MM.1S (cell line): ENCODE data around the gene C11orf91.
A peak's percentile ranks its signal among the peaks of the same experiment; 100 is the strongest.

ENCODE experiments used
- DNase-seq: peaks from one replicate; pipeline ENCODE4 v3.0.0-alpha.2; 2015
- H2AFZ ChIP-seq: fragments of 300-600 bp; sonication (generic); 2 replicates; pipeline ENCODE4 v1.6.0; 2016; ENCODE audit warnings: antibody characterized with exemption, low read length
- H3F3A ChIP-seq: fragments of 300-600 bp; sonication (generic); 2 replicates; pipeline ENCODE4 v1.6.1; 2016; ENCODE audit warnings: mild to moderate bottlenecking, antibody characterized with exemption, low read length, moderate library complexity, mixed read lengths; ENCODE audit not compliant: insufficient read depth
- H3K27ac ChIP-seq: fragments of 300-600 bp; sonication (generic); 2 replicates; pipeline ENCODE4 v1.5.1; 2016; ENCODE audit warnings: mild to moderate bottlenecking, low read length
- H3K27me3 ChIP-seq: fragments of 300-600 bp; sonication (generic); replicated peaks from 2 replicates; pipeline ENCODE4 v1.6.0; 2016; ENCODE audit warnings: low read length; ENCODE audit not compliant: insufficient read depth
- H3K36me3 ChIP-seq: fragments of 300-600 bp; sonication (generic); replicated peaks from 2 replicates; pipeline ENCODE4 v1.6.1; 2016; ENCODE audit warnings: mild to moderate bottlenecking, low read length, mixed read lengths; ENCODE audit not compliant: insufficient read depth
- H3K4me1 ChIP-seq: fragments of 300-600 bp; sonication (generic); 2 replicates; pipeline ENCODE4 v1.6.1; 2016; ENCODE audit warnings: low read length, mixed read lengths
- H3K4me2 ChIP-seq: fragments of 300-600 bp; sonication (generic); 2 replicates; pipeline ENCODE4 v1.6.0; 2016; ENCODE audit warnings: low read depth, low read length
- H3K4me3 ChIP-seq: fragments of 300-600 bp; sonication (generic); 2 replicates; pipeline ENCODE4 v1.5.1; 2016; ENCODE audit warnings: low read length, mixed read lengths
- H3K79me2 ChIP-seq: fragments of 300-600 bp; sonication (generic); 2 replicates; pipeline ENCODE4 v1.6.1; 2016; ENCODE audit warnings: mixed run types, low read length, mixed read lengths
- H3K9ac ChIP-seq: fragments of 300-600 bp; sonication (generic); 2 replicates; pipeline ENCODE4 v1.6.1; 2016; ENCODE audit warnings: low read length, mixed read lengths
- H3K9me2 ChIP-seq: fragments of 300-600 bp; sonication (generic); replicated peaks from 2 replicates; pipeline ENCODE4 v1.6.1; 2016; ENCODE audit warnings: mild to moderate bottlenecking, low read length, mixed read lengths; ENCODE audit not compliant: insufficient read depth
- H3K9me3 ChIP-seq: fragments of 300-600 bp; sonication (generic); replicated peaks from 2 replicates; pipeline ENCODE4 v1.6.1; 2016; ENCODE audit warnings: mild to moderate bottlenecking, low read length, mixed read lengths; ENCODE audit not compliant: insufficient read depth
- H4K20me1 ChIP-seq: fragments of 300-600 bp; sonication (generic); 2 replicates; pipeline ENCODE4 v1.6.1; 2016; ENCODE audit warnings: mild to moderate bottlenecking, low read length, moderate library complexity, mixed read lengths; ENCODE audit not compliant: insufficient read depth
- CTCF ChIP-seq: fragments of 300-600 bp; sonication (generic); IDR thresholded peaks from 2 replicates; pipeline ENCODE4 v1.5.1; 2016; ENCODE audit warnings: antibody characterized with exemption, low read length, mixed read lengths
- EZH2 ChIP-seq: fragments of 300-600 bp; sonication (generic); optimal IDR thresholded peaks from 2 replicates; pipeline ENCODE3; 2017; ENCODE audit warnings: low read depth, mild to moderate bottlenecking, antibody characterized with exemption, low read length, mixed read lengths
- EZH2phosphoT487 ChIP-seq: fragments of 300-600 bp; sonication (generic); IDR thresholded peaks from 2 replicates; pipeline ENCODE4 v1.6.1; 2018; ENCODE audit warnings: antibody characterized with exemption, low read length

C11orf91 gene

GRCh38 chr11:33736148-33736812, 35.7 kb upstream of the C11orf91 start, which contains the start of gene CD59:
Gene CD59, minus strand, starts transcription at chr11:33736423. Its CDS starts 13,978 bp downstream, at chr11:33722445.
- Histone ChIP-seq H3K36me3 (peaks cover 12% of the 10 kb centered on the region; the same call in 1 of the 2 replicates), H3F3A (peaks cover 22% of the 10 kb centered on the region), H3K9me2 (no peaks in the 10 kb centered on the region), H4K20me1 (peaks cover 15% of the 10 kb centered on the region), H3K9ac (peak within 1 kb of the TSS; percentile 95), H3K9me3 (no peaks in the 10 kb centered on the region), H3K4me2 (peak within 1 kb of the TSS; percentile 92), H3K27ac (peak within 1 kb of the TSS; percentile 94), H2AFZ (peak within 1 kb of the TSS; percentile 73), H3K27me3 (no peaks in the 10 kb centered on the region), H3K79me2 (peaks cover 41% of the 10 kb centered on the region), H3K4me3 (peak within 1 kb of the TSS; percentile 80), H3K4me1 (peaks cover 23% of the 10 kb centered on the region)
- peak; percentile 96 for DNase-seq
- TF ChIP-seq EZH2, result no peak

GRCh38 chr11:33735271-33736147, 34.9 kb upstream of the C11orf91 start:
- Histone ChIP-seq H3K27ac (peak overlapping the region; percentile 94), H2AFZ (peak overlapping the region; percentile 73)

GRCh38 chr11:33734441-33735270, 34.0 kb upstream of the C11orf91 start:
- Histone ChIP-seq H3K27ac (peak overlapping the region; percentile 94), H3K27me3 (no peaks in the 10 kb centered on the region), H3K36me3 (peaks cover 20% of the 10 kb centered on the region; the same call in 1 of the 2 replicates), H3K9ac (peak overlapping the region; percentile 95), H3K4me3 (peak overlapping the region; percentile 80), H4K20me1 (peaks cover 23% of the 10 kb centered on the region), H3K9me3 (no peaks in the 10 kb centered on the region), H3K4me1 (peaks cover 25% of the 10 kb centered on the region), H3K9me2 (no peaks in the 10 kb centered on the region), H3K4me2 (peak overlapping the region; percentile 92), H3K79me2 (peaks cover 58% of the 10 kb centered on the region), H3F3A (peaks cover 22% of the 10 kb centered on the region), H2AFZ (peak overlapping the region; percentile 5; the same call in 1 of the 2 replicates)
- DNase-seq, result peak; percentile 19
- TF ChIP-seq CTCF (no peak), EZH2 (no peak), EZH2phosphoT487 (no peak)

More at GRCh38 chr11:33735271-33736147, 34.9 kb upstream of the C11orf91 start:
- Histone ChIP-seq H3K4me1 (peaks cover 23% of the 10 kb centered on the region), H3K9ac (peak overlapping the region; percentile 95), H4K20me1 (peaks cover 21% of the 10 kb centered on the region), H3K79me2 (peaks cover 49% of the 10 kb centered on the region), H3K4me2 (peak overlapping the region; percentile 92), H3K9me2 (no peaks in the 10 kb centered on the region), H3K9me3 (no peaks in the 10 kb centered on the region), H3K36me3 (peaks cover 19% of the 10 kb centered on the region; the same call in 1 of the 2 replicates), H3F3A (peaks cover 22% of the 10 kb centered on the region), H3K27me3 (no peaks in the 10 kb centered on the region), H3K4me3 (peak overlapping the region; percentile 80)
- TF ChIP-seq CTCF (no peak), EZH2phosphoT487 (no peak), EZH2 (no peak)
- DNase-seq, result peak; percentile 85
